Measurements from ENCODE around the gene SOCS1. TPM values are rescaled to one million over a fixed set of nuclear protein-coding genes. Genes with fewer than 3 reads are reported as not detected.

The SOCS1 gene
- total RNA-seq, 4 donors from 2014 or later: 5.3 to 16.3 (median 11.1) TPM

- TF ChIP-seq CTCF (IDR thresholded peaks at IDR 0.05; ENCODE audit: low read depth): no peak
These were observed 51.4 kb downstream of the SOCS1 start for GRCh38 chr16:11204513-11205047.

Small RNAs within 50 kb of the gene (small RNA-seq; reads per million reads assigned to genes)
- gene RF00554: not detected

Other genes starting within 250 kb of the SOCS1 start
- not detected for gene TNP2, start 13.1 kb upstream of the SOCS1 start, total RNA-seq
- gene PRM3, start 17.4 kb upstream of the SOCS1 start, total RNA-seq: not detected
- not detected for gene PRM2, start 20.3 kb upstream of the SOCS1 start, total RNA-seq
- gene PRM1, start 25.1 kb upstream of the SOCS1 start, total RNA-seq: not detected
- gene RMI2, start 89.3 kb upstream of the SOCS1 start, total RNA-seq: 1 to 10 TPM in 1 of 4 donors, under 1 TPM in 2, not detected in 1; 0.34 to 1.9 (median 0.66) TPM

Data from subcutaneous adipose tissue (tissue), 4 donors.